Erythroblast (primary cell): ENCODE measurements around the gene EXOC2.

Source experiments
- GATA1 ChIP-seq: IDR thresholded peaks from 2 replicates; pipeline ENCODE4 v1.6.1; 2011; ENCODE audit warnings: low read depth, mild to moderate bottlenecking, control low read depth, low read length, moderate library complexity
- POLR2A ChIP-seq: IDR thresholded peaks from 2 replicates; pipeline ENCODE4 v1.6.1; 2011; ENCODE audit warnings: mild to moderate bottlenecking, low read length

DNA sequence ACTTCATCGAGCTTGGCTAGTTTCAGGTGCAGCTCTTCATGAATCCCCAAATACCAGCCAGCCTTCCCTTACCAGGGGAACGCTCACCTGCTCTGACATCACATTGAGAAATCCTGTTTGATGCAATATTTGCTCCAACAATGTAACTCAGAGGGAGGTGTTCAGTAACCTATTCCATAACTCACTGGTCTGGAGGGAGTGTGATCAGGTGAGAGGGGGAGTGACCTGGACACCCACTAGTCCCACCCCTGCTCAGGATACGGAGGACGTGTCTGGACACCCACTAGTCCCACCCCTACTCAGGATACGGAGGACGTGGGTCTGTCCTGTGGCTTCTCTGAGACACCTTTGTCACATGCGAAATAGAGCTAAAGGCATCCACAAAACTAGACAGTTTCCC, 106.4 kb downstream of the EXOC2 start:
- no peak for TF ChIP-seq POLR2A
- no peak for TF ChIP-seq GATA1
